Smooth muscle cell (in vitro differentiated cells): ENCODE data around the gene TMPRSS5. TPM values are rescaled to one million over a fixed set of nuclear protein-coding genes. Genes with fewer than 3 reads are reported as not detected.

Experiments
- DNase-seq: peaks from one replicate; lab custom pipeline; 2025; ENCODE audit not compliant: unreplicated experiment; lab: John Stamatoyannopoulos, UW
- H2AFZ ChIP-seq: fragments of 200-600 bp; sonication (generic); 2 replicates; pipeline ENCODE4 v1.6.0; 2016; ENCODE audit warnings: antibody characterized with exemption, low read depth, mild to moderate bottlenecking
- H3F3A ChIP-seq: fragments of 200-600 bp; sonication (generic); 2 replicates; pipeline ENCODE4 v1.6.0; 2017; ENCODE audit warnings: antibody characterized with exemption, low read depth
- H3K27ac ChIP-seq: fragments of 200-600 bp; sonication (generic); 2 replicates; pipeline ENCODE4 v1.5.1; 2016; ENCODE audit warnings: low read depth, mild to moderate bottlenecking
- H3K27me3 ChIP-seq: fragments of 200-600 bp; sonication (generic); 2 replicates; pipeline ENCODE4 v1.6.1; 2016; ENCODE audit warnings: low read depth, mild to moderate bottlenecking
- H3K36me3 ChIP-seq: fragments of 200-600 bp; sonication (generic); 2 replicates; pipeline ENCODE4 v1.5.1; 2016; ENCODE audit warnings: low read depth
- H3K4me1 ChIP-seq: fragments of 200-600 bp; sonication (generic); 2 replicates; pipeline ENCODE4 v1.5.1; 2016; ENCODE audit warnings: low read depth
- H3K4me2 ChIP-seq: fragments of 200-600 bp; sonication (generic); 2 replicates; pipeline ENCODE4 v1.6.0; 2016; ENCODE audit warnings: mild to moderate bottlenecking
- H3K4me3 ChIP-seq: fragments of 200-600 bp; sonication (generic); 2 replicates; pipeline ENCODE4 v1.5.1; 2016; ENCODE audit warnings: mild to moderate bottlenecking
- H3K79me2 ChIP-seq: fragments of 200-600 bp; sonication (generic); 2 replicates; pipeline ENCODE4 v1.6.0; 2016; ENCODE audit warnings: low read depth, mild to moderate bottlenecking
- H3K9ac ChIP-seq: fragments of 200-600 bp; sonication (generic); 2 replicates; pipeline ENCODE4 v1.6.0; 2016; ENCODE audit warnings: low read depth
- H3K9me3 ChIP-seq: fragments of 200-600 bp; sonication (generic); replicated peaks from 2 replicates; pipeline ENCODE4 v1.5.1; 2016; ENCODE audit warnings: low read depth
- H4K20me1 ChIP-seq: fragments of 200-600 bp; sonication (generic); 2 replicates; pipeline ENCODE4 v1.6.0; 2016; ENCODE audit warnings: low read depth
- CTCF ChIP-seq: fragments of 200-600 bp; sonication (generic); IDR thresholded peaks from 2 replicates; pipeline ENCODE4 v1.5.1; 2017; ENCODE audit warnings: borderline replicate concordance, mild to moderate bottlenecking, antibody characterized with exemption; ENCODE audit not compliant: insufficient read depth, poor library complexity, severe bottlenecking
- WGBS: methylation state at CpG from one replicate; pipeline ENCODE4 v1.1.7; 2016; ENCODE audit warnings: low lambda C conversion rate; 5-methylcytosine and 5-hydroxymethylcytosine counted together
- polyA plus RNA-seq: library from polyadenylated mRNA; unstranded; fragments of >200 nt; fragmentation: Nextera tagmentation; extraction: Ambion mirVana; gene quantifications from 2 replicates; pipeline ENCODE4 v1.2.1, GENCODE V29; 2016
- total RNA-seq: library from RNA; depleted of rRNA; stranded (reverse); fragments of >200 nt; gene quantifications from 2 replicates; pipeline ENCODE4 v1.2.3, GENCODE V29; 2014

Gene TMPRSS5
- total and polyA plus RNA-seq, 2 experiments from 2014 or later, result 0.43 TPM; not detected in 1

GRCh38 chr11:113725407-113725806, 19.3 kb upstream of the TMPRSS5 start:
- Histone ChIP-seq H4K20me1 (no peaks in the 10 kb centered on the region), H3K79me2 (no peaks in the 10 kb centered on the region), H3K9me3 (no peaks in the 10 kb centered on the region), H3K4me3 (no peak overlapping the region), H2AFZ (no peak overlapping the region), H3K27me3 (no peaks in the 10 kb centered on the region), H3K27ac (no peak overlapping the region), H3K36me3 (no peaks in the 10 kb centered on the region), H3F3A (no peaks in the 10 kb centered on the region), H3K9ac (no peak overlapping the region), H3K4me2 (no peak overlapping the region), H3K4me1 (no peaks in the 10 kb centered on the region)
- 97% methylated on average over 5 of the region's 5 CpGs for WGBS
- DNase-seq, result no peak
- no peak for TF ChIP-seq CTCF

- Histone ChIP-seq H3K27me3 (no peaks in the 10 kb centered on the region), H3K9ac (no peak overlapping the region), H3K4me1 (no peaks in the 10 kb centered on the region), H2AFZ (no peak overlapping the region), H3K4me2 (no peak overlapping the region), H3F3A (no peaks in the 10 kb centered on the region), H3K4me3 (no peak overlapping the region), H3K36me3 (no peaks in the 10 kb centered on the region), H3K27ac (no peak overlapping the region), H4K20me1 (no peaks in the 10 kb centered on the region), H3K79me2 (no peaks in the 10 kb centered on the region), H3K9me3 (no peaks in the 10 kb centered on the region)
- no peak for TF ChIP-seq CTCF
- 91% methylated on average over 3 of the region's 3 CpGs for WGBS
- DNase-seq, result no peak
Measured at GRCh38 chr11:113724778-113725177, 18.7 kb upstream of the TMPRSS5 start.

- H3K4me3 ChIP-seq, result no peak overlapping the region
- H3K27me3 ChIP-seq, result no peaks in the 10 kb centered on the region
- H3K4me1 ChIP-seq, result no peaks in the 10 kb centered on the region
- no peak overlapping the region for H2AFZ ChIP-seq
- H3F3A ChIP-seq, result no peaks in the 10 kb centered on the region
- no peak overlapping the region for H3K27ac ChIP-seq
- no peaks in the 10 kb centered on the region for H3K79me2 ChIP-seq
- H3K9me3 ChIP-seq, result no peaks in the 10 kb centered on the region
- H3K9ac ChIP-seq, result no peak overlapping the region
- H3K36me3 ChIP-seq, result no peaks in the 10 kb centered on the region
- 80% methylated on average over 4 of the region's 4 CpGs for WGBS
- H3K4me2 ChIP-seq, result no peak overlapping the region
- no peak for DNase-seq
- no peak for TF ChIP-seq CTCF
- no peaks in the 10 kb centered on the region for H4K20me1 ChIP-seq
Measured at GRCh38 chr11:113723787-113724186, 17.7 kb upstream of the TMPRSS5 start.

- no peak overlapping the region for H3K27ac ChIP-seq
- H3K79me2 ChIP-seq, result no peaks in the 10 kb centered on the region
- no peaks in the 10 kb centered on the region for H3K9me3 ChIP-seq
- H3K9ac ChIP-seq, result no peak overlapping the region
- 66% methylated on average over 3 of the region's 3 CpGs for WGBS
- no peak overlapping the region for H3K4me3 ChIP-seq
- no peaks in the 10 kb centered on the region for H4K20me1 ChIP-seq
- no peaks in the 10 kb centered on the region for H3K4me1 ChIP-seq
- no peaks in the 10 kb centered on the region for H3K27me3 ChIP-seq
- TF ChIP-seq CTCF, result no peak
- DNase-seq, result no peak
- no peaks in the 10 kb centered on the region for H3K36me3 ChIP-seq
- H3F3A ChIP-seq, result no peaks in the 10 kb centered on the region
- H2AFZ ChIP-seq, result no peak overlapping the region
- no peak overlapping the region for H3K4me2 ChIP-seq
Measured at GRCh38 chr11:113722934-113723333, 16.8 kb upstream of the TMPRSS5 start.
